Effector CD4-positive, alpha-beta T cell (primary cell): ENCODE data around the gene LYZL1.
"Not testable (repeated sequence)": the region's sequence is repeated elsewhere in the genome, so short reads cannot be mapped to it uniquely, and the experiment has no call there.

Experiments
- DNase-seq: peaks from one replicate; pipeline ENCODE4 v3.0.0-alpha.2; 2020

The LYZL1 gene

DNA sequence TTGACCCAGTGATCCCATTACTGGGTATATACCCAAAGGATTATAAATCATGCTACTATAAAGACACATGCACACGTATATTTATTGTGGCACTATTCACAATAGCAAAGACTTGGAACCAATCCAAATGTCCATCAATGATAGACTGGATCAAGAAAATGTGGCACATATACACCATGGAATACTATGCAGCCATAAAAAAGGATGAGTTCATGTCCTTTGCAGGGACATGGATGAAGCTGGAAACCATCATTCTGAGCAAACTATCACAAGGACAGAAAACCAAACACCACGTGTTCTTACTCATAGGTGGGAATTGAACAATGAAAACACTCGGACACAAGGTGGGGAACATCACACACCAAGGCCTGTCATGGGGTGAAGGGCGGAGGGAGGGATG is 48.7 kb downstream of the LYZL1 start:
- not testable (repeated sequence) for DNase-seq

DNA sequence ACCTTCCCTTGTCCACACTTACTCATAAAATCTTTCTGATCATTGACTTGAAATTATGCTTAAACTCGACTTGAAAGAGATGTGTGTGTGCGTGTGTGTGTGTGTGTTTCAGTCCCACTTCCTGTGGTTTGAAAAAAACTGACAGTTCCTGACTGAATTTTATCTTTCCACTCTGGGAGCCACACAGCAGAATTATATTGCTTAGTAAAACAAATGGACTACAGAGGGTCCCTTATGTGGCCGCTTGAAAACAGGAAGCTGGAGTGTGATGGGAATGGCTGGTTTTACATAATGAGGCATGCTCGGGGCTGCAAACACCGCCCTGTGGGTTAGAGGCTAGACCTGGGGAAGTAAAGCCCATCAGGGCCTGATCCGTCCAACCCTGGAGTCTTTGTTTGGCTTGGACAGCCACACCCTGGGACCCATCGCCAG is 54.8 kb downstream of the LYZL1 start:
- no peak for DNase-seq

DNA sequence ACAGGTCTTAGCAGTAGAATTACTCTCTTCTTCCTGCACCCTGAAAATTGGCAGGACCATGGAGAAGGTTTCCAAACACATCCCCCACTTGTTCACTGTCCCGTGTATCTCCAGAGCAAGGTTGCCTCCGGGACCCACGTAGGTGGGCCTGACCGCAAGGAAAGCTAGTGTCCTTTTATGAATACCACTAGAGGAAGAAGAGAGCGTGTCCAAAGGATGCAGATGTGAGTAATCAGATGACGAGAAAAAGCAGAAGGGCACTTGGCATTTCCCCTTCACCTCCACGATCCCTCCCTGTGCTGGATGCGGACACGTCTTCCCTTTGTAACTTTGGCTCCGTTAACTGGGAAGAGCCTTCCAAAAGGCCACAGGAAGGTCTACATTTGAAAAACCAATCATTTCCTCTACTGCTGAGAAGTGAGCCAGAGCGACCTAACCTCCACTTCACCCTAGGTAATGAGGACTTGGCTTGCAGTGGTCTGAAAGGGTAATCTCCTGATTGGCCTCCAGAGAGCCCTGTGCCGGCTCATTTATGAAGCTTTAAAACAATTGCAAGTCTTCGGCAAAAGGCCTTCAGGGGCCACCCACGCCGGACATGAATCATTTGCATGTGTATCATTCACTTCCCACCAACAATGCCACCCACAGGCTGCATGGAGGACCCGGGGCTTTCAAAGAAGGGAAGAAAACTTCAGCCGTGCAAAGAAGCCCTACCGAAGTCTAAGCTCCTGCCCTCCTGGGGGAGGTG is 55.4 kb downstream of the LYZL1 start:
- DNase-seq: no peak

DNA sequence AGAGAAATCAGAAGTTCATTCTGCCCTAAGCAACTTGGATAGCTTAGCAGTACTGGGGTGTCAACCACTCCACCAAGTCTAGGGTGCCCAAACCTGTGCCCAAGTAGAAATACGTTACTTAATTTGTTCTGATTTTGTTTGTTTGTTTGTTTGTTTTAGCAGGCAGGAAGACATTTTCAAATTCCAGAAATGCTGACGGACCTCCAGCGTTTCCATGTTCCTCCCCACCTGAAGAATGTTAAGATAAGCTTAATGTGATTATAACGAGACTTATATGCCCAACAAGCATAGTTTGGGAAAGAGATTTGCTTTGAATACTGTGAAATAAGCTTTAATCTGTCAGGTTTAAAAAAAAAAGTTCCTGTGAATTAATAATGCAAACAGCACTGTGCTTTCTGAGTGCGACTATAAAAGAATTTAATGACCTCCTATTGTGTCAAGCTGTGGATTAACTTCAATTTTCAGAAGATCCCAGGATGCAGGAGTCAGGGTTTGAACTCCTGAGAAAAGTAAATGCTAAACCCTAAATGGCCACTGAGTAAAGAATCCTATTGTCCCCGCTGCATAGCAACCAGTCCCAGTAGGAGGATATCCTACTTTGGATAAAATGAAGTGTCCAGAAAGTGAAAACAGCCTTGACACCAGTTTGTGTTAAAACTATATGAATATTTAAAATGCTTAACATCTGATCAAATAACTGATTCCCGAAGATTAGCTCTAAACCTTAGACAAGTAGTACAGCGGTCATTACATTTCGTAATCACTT is 56.5 kb downstream of the LYZL1 start:
- DNase-seq: no peak

DNA sequence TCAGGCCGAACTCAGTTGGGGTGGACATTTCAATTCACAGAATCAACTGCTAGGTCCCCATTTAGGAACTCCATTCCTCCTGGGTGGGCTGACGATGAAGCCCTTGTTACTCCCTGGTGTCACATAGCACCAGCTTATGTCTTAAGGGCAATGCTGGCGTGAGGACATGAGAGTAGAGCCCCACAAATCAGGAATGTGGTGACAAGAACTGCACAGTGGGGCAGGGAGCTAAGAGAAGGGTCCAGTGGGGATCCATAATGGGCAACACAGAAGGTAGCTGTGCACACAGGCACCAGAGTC is 57.0 kb downstream of the LYZL1 start:
- DNase-seq: no peak

DNA sequence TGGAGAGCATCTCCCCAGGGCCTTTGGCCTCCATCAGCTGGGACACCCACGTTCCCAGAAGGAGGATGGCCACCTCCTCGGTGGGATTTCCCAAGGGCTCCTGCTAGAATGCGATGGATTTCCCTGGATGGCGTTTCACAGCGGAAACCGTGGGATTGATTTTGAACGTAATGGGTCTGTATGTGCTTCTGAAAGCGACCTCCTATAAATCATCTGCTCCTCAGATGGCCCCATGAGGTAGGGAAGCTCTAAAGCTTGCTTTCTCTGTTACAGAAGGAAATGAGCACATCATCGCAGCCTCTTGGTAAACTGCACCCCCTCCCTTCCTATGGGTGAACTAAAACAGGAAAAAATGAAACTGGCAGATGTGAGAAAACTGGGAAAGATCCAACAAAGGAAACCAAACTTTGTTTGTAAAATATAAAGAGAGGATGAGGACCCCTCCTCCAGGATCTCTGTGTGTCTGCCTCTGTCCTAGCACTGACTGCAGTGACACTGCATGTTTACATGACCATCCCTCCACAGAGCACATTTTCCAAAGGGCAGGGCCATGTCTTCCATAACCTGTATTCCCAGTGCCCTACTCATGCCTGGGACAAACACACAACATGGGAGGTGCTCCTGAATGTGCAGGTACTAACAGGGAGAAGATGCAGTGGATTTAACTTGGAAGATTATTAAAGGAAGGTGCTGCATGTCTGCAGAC is 57.6 kb downstream of the LYZL1 start:
- DNase-seq: no peak

DNA sequence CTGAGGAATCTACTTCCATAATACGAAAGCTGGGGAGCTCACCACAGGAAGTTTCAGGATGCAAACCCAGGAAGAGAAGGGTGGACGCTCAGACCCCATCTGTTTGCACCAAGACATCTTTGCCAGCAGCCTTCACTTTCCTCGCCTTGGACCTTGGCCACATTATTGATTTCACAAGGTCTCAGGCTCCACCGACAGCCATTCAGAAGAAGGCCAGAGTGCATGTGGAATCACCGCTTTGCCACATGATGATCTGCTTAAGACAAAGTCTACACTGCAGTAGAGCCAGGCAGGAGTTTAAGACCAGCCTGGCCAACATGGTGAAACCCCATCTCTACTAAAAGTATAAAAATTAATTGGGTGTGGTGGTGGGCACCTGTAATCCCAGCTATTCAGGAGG is 60.0 kb downstream of the LYZL1 start:
- DNase-seq: no peak

DNA sequence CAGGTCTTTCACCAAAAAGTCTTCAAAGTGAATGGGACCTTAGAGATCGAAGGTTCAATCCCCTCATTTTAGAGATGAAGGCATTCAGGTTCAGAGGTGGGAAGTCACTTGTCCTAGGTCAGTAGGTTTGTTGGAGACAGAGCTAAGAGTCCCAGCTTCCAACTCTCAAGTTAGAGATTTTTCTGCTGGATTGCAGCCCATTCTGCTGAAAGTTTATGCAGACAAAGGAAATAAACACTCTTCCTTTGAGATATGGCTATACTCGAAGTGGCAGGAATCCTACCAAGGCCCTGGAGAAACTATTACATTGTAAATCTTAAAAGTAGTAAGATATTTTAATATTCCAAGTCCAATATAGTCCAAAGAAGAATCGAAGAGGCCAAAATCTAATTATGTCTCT is 64.4 kb downstream of the LYZL1 start:
- no peak for DNase-seq

DNA sequence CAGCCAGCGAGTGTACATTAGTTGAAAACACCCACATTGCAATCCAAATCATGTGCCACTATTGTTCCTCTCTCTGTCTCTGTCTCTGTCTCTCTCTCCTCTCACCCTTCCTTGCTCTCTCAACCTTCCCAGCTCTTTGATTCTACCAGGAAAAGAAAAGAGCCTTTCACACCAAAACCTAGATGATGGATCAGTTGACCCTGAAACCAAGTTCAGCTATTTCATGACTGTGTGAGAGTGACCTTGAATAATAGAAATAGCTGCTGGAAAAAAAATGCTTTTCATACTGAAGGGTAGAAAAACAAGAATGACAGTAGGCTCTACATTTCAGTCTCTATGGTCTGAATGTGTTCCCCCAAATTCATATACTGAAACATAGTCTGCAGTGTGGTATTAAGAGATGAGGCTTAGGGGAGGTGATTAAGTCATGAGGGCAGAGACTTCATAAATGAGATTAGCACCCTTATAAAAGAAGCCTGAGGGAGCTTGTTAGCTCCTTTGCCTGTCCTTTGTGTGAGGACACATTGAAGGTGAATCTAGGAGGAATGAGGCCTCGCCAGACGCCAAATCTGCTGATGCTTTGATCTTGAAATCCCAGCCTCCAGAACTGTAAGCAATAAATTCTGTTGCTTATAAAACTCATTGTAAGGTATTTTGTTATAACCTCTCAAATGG is 65.2 kb downstream of the LYZL1 start:
- no peak for DNase-seq

DNA sequence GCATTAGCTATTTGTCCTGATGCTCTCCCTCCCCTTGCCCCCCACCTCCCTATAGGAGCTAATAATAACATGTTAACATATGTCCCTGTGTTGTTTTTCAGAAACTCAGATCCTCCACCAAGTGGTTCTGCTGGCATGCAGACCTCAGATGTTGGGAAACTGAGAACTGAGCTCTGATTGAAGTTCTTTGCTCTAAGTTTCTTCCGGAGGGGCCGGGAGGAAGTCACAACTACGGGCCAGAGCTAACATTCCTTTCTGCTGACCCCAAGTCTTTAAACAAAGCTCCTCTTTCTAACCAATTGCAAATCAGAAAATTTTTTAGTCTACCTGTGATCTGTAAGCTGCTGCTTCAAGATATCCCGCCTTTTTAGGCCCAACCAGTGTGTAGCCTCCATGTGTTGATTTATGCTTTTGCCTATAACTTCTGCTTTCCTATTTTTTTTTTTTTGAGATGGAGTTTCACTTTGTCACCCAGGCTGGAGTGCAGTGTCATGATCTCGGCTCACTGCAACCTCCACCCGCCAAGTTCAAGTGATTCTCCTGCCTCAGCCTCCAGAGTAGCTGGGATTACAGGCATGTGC is 66.6 kb downstream of the LYZL1 start:
- DNase-seq: no peak

DNA sequence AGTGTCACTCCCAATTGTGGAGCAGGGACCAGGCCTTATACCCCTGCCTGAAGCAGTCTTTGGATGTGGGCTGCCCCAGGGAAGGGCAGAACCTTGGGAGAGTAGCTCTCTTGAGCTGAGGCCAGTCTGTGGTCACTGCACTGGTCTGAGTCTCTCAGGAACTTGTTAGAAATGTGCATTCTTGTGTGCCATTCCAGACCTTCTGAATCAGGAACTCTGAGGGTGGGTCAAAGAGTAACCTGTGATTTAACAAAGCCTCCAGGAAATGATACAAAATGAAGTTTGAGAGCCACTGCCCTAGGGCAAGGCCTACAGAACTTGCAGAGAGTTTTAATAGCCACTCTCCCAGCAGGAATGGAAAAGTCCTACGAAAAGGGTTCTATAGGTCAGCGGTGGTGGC is 68.1 kb downstream of the LYZL1 start:
- DNase-seq: no peak

DNA sequence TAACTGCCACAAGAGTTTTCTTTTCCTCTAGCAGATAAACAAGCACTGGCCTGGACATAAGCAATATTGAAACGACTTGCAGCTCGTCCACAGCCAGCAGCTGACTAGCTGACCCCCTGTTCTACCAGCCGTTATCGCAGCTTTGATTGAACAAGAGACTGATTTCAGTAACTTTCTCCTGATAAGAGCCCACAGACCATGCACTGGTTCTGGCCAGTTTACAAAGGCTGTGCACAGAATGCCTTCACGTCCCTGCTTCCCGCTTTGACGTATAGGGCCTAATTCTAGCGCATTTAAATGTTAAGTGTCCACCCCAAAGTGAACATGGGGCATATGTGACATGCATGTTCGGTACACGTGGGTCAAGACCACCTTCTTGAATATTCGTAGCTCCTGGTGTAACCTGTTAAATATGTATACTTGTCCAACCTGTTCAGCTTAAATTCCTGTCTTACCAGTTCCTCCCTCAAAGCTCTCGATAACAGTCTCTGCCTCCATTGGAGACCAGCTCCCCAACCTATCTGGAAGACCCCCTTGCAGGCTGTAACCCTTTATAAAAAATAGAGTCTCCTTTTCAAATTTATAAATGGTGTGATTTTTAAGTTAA is 69.2 kb downstream of the LYZL1 start:
- DNase-seq: no peak

DNA sequence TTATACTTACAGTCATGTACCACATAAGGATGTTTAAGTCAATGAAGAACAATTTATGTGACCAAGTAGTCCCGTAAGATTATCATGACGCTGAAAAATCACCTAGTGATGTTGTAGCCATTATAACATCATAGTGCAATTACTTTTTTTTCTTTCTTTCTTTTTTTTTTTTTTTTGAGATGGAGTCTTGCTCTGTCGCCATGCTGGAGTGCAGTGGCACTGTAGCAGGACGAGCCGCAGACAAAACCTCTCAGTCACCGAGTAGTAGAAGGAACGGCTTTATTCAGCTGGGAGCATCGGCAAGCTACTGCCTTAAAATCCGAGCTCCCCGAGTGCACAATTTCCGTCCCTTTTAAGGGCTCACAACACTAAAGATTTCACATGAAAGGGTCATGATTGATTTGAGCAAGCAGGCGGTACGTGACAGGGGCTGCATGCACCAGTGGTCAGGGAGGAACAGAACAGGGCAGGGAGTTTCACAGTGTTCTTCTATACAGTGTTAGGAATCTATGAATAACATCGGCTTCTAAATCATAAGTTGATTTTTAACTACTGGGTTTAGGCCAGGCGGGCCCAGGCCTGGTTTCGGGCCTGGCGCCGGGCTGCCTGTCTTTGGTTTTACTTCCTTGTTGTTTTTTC is 71.5 kb downstream of the LYZL1 start:
- DNase-seq: not testable (repeated sequence)
